GM12878 (cell line): Measurements from ENCODE around the gene LILRB5. TPM values are rescaled to one million over a fixed set of nuclear protein-coding genes. Genes with fewer than 3 reads are reported as not detected.

Experiments used
- ATAC-seq: fragments of 200-7000 bp; cut with Tn5 transposase; 3 replicates; pipeline ENCODE4 v1.9.1; 2020; ENCODE audit warnings: mild to moderate bottlenecking, moderate library complexity
- BruUV-seq: library from RNA; stranded (reverse); fragments of 400-500 nt; replicated peaks from 2 replicates; lab custom pipeline; 2021; lab: Mats Ljungman, UMichigan
- CTCF ChIA-PET: fragments of 300-600 bp; sonication (Branson Sonifier 250); formaldehyde crosslinking; extraction: SDS; loops from one replicate; lab custom pipeline; 2021; ENCODE audit warnings: inconsistent platforms; lab: Yijun Ruan, JAX
- POLR2A ChIA-PET: fragments of 350-600 bp; formaldehyde crosslinking; extraction: SDS; loops from one replicate; lab custom pipeline; 2021; ENCODE audit warnings: inconsistent platforms; lab: Charles Lee
- RAD21 ChIA-PET: fragments of 300-600 bp; sonication (Branson Sonifier 250); formaldehyde crosslinking; loops from one replicate; lab custom pipeline; 2023; ENCODE audit warnings: antibody characterized with exemption; ENCODE audit not compliant: unreplicated experiment; lab: Charles Lee
- SMC1A ChIA-PET: fragments of 300-600 bp; sonication (Branson Sonifier 250); formaldehyde crosslinking; loops from one replicate; lab custom pipeline; 2023; ENCODE audit not compliant: unreplicated experiment, uncharacterized antibody; lab: Charles Lee
- DNase-seq: peaks from one replicate; pipeline ENCODE4 v3.0.0-alpha.2; 2011; ENCODE audit warnings: low read depth, low spot score
- FAIRE-seq: peaks from 3 replicates; lab custom pipeline; 2011; peaks lifted over from hg19 to GRCh38; lab: Jason Lieb, UNC
- H2AFZ ChIP-seq: 2 replicates; pipeline ENCODE4 v1.6.0; 2011; ENCODE audit warnings: low read depth, low read length, control low read depth; ENCODE audit not compliant: control insufficient read depth
- H3K27ac ChIP-seq: 2 replicates; pipeline ENCODE4 v1.5.1; 2011; ENCODE audit warnings: control low read depth; ENCODE audit not compliant: control insufficient read depth, insufficient read depth
- H3K27me3 ChIP-seq, 2 experiments: replicated peaks in 1 of 2; 2 replicates each; pipeline versions ENCODE4 v1.6.0 to v1.6.1; 2011; ENCODE audit warnings: low read length in 1 of 2; ENCODE audit not compliant: control insufficient read depth in 2 of 2, insufficient read depth in 2 of 2
- H3K36me3 ChIP-seq, 2 experiments: 2 replicates each; pipeline ENCODE4 v1.5.1; 2011; ENCODE audit warnings: low read length in 1 of 2; ENCODE audit not compliant: control insufficient read depth in 2 of 2, insufficient read depth in 2 of 2
- H3K4me1 ChIP-seq: 2 replicates; pipeline ENCODE4 v1.6.1; 2011; ENCODE audit warnings: mild to moderate bottlenecking, low read length, moderate library complexity, mixed read lengths; ENCODE audit not compliant: control insufficient read depth, insufficient read depth
- H3K4me2 ChIP-seq: 2 replicates; pipeline ENCODE4 v1.6.0; 2011; ENCODE audit warnings: control low read depth; ENCODE audit not compliant: control insufficient read depth, insufficient read depth
- H3K4me3 ChIP-seq: fragments of 200-600 bp; sonication (generic); 2 replicates; pipeline ENCODE4 v1.5.1; 2016
- H3K79me2 ChIP-seq: 2 replicates; pipeline ENCODE4 v1.6.0; 2011; ENCODE audit warnings: low read length; ENCODE audit not compliant: control insufficient read depth, insufficient read depth
- H3K9ac ChIP-seq: 2 replicates; pipeline ENCODE4 v1.8.0; 2011; ENCODE audit warnings: low read length, control low read depth, mixed read lengths; ENCODE audit not compliant: control insufficient read depth, insufficient read depth
- H3K9me3 ChIP-seq: replicated peaks from 3 replicates; pipeline ENCODE4 v1.5.1; 2011; ENCODE audit warnings: mild to moderate bottlenecking, low read length; ENCODE audit not compliant: control insufficient read depth, insufficient read depth
- H4K20me1 ChIP-seq: 2 replicates; pipeline ENCODE4 v1.6.0; 2011; ENCODE audit not compliant: control insufficient read depth, insufficient read depth
- ATF7 ChIP-seq: fragments of 450-650 bp; IDR thresholded peaks from 2 replicates; pipeline ENCODE4 v1.6.1; 2016; ENCODE audit warnings: low read depth, mild to moderate bottlenecking
- BHLHE40 ChIP-seq, 2 experiments: fragments of 450-650 bp in 1 of 2; IDR thresholded peaks; 2 replicates each; pipeline ENCODE4 v1.6.1; 2011 to 2017; ENCODE audit warnings: low read depth in 2 of 2, borderline replicate concordance in 1 of 2, improper control_type of control experiment in 1 of 2, low read length in 1 of 2, mild to moderate bottlenecking in 1 of 2
- CHD4 ChIP-seq: fragments of 200-600 bp; sonication (generic); IDR thresholded peaks from 2 replicates; pipeline ENCODE4 v1.6.1; 2016; ENCODE audit warnings: mild to moderate bottlenecking
- EZH2 ChIP-seq: IDR thresholded peaks from 2 replicates; pipeline ENCODE4 v1.6.1; 2012; ENCODE audit warnings: low read depth, mild to moderate bottlenecking, control low read depth, inconsistent platforms, low read length, borderline replicate concordance; ENCODE audit not compliant: control insufficient read depth
- IKZF2 ChIP-seq, 2 experiments: fragments of 450-650 bp; IDR thresholded peaks; 2 replicates each; pipeline ENCODE4 v1.6.1; 2017; ENCODE audit warnings: mild to moderate bottlenecking in 2 of 2, moderate library complexity in 2 of 2
- MEF2A ChIP-seq: IDR thresholded peaks from 2 replicates; pipeline ENCODE4 v1.6.1; 2011; ENCODE audit warnings: low read depth, mild to moderate bottlenecking, low read length, moderate library complexity; ENCODE audit not compliant: insufficient read depth
- MEF2B ChIP-seq: fragments of 450-650 bp; IDR thresholded peaks from 2 replicates; pipeline ENCODE4 v1.6.1; 2018; ENCODE audit warnings: mild to moderate bottlenecking, moderate library complexity; ENCODE audit not compliant: partially characterized antibody, poor library complexity, severe bottlenecking
- MTA3 ChIP-seq: IDR thresholded peaks from 2 replicates; pipeline ENCODE4 v1.6.1; 2012; ENCODE audit warnings: low read length, inconsistent platforms, borderline replicate concordance
- MXI1 ChIP-seq: fragments of 150-350 bp; IDR thresholded peaks from 2 replicates; pipeline ENCODE4 v1.6.1; 2011; ENCODE audit warnings: low read depth, mild to moderate bottlenecking, inconsistent platforms, low read length, improper control_type of control experiment
- MYB ChIP-seq: fragments of 150-350 bp; IDR thresholded peaks from 2 replicates; pipeline ENCODE4 v1.6.1; 2014; ENCODE audit warnings: mild to moderate bottlenecking, low read depth, low read length, borderline replicate concordance
- NFIC ChIP-seq: IDR thresholded peaks from 2 replicates; pipeline ENCODE4 v1.6.1; 2012; ENCODE audit warnings: low read depth, mild to moderate bottlenecking, inconsistent platforms, low read length, moderate library complexity
- NR2C1 ChIP-seq: fragments of 450-650 bp; IDR thresholded peaks from 2 replicates; pipeline ENCODE4 v1.6.1; 2017; ENCODE audit warnings: antibody characterized with exemption, mild to moderate bottlenecking, moderate library complexity
- NRF1 ChIP-seq: conservative IDR thresholded peaks from 2 replicates; pipeline ENCODE4 v1.6.1; 2011; ENCODE audit warnings: mild to moderate bottlenecking, low read depth, low read length, improper control_type of control experiment
- POLR2AphosphoS5 ChIP-seq: IDR thresholded peaks from 2 replicates; pipeline ENCODE4 v1.6.1; 2011; ENCODE audit warnings: mild to moderate bottlenecking, low read length, inconsistent platforms
- RAD21 ChIP-seq: IDR thresholded peaks from 2 replicates; pipeline ENCODE4 v1.6.1; 2011; ENCODE audit warnings: mild to moderate bottlenecking, low read depth, low read length, moderate library complexity; ENCODE audit not compliant: insufficient read depth
- RCOR1 ChIP-seq: conservative IDR thresholded peaks from 2 replicates; pipeline ENCODE4 v1.6.1; 2012; ENCODE audit warnings: low read depth, low read length, improper control_type of control experiment
- RFX5 ChIP-seq: IDR thresholded peaks from 2 replicates; pipeline ENCODE4 v1.6.1; 2011; ENCODE audit warnings: low read depth, low read length, improper control_type of control experiment
- RUNX3 ChIP-seq: IDR thresholded peaks from 2 replicates; pipeline ENCODE4 v1.6.1; 2012; ENCODE audit warnings: low read length, inconsistent platforms
- TCF7 ChIP-seq: IDR thresholded peaks from 2 replicates; pipeline ENCODE4 v1.6.1; 2014; ENCODE audit warnings: antibody characterized with exemption, borderline replicate concordance
- ZBED1 ChIP-seq: IDR thresholded peaks from 2 replicates; pipeline ENCODE4 v1.6.1; 2016; ENCODE audit warnings: borderline replicate concordance
- ZNF622 ChIP-seq: fragments of 450-650 bp; IDR thresholded peaks from 2 replicates; pipeline ENCODE4 v1.6.1; 2017; ENCODE audit warnings: mild to moderate bottlenecking, inconsistent platforms
- WGBS: methylation state at CpG from one replicate; pipeline ENCODE4 v1.1.6; 2016; ENCODE audit warnings: low lambda C conversion rate; ENCODE audit not compliant: insufficient replicate concordance, insufficient coverage; ENCODE audit errors: missing lambda C conversion rate; 5-methylcytosine and 5-hydroxymethylcytosine counted together
- in situ Hi-C: fragments of 300-500 bp; cut with MboI; formaldehyde crosslinking; loops from 9 replicates; pipeline ENCODE4 v1.14.3; 2018; ENCODE audit warnings: mixed read lengths
- intact Hi-C: fragments of 100-400 bp; cut with micrococcal nuclease; formaldehyde crosslinking; loops from one replicate; pipeline ENCODE4 v1.14.2; 2022; ENCODE audit not compliant: unreplicated experiment
- polyA plus RNA-seq, 11 experiments: library from polyadenylated mRNA; depleted of rRNA in 4 of 11; unstranded in 6 of 11; stranded (reverse) in 5 of 11; fragments of >200 nt; fragmentation: Nextera tagmentation in 4 of 11; fragmentation: Illumina TruSeq in 1 of 11; extraction: Ambion mirVana in 4 of 11; extraction: Trizol in 1 of 11; gene quantifications; 1 replicate in 1 of 11; 2 replicates in 10 of 11; pipeline versions ENCODE4 v1.2.1 to v1.2.3, GENCODE V29; 2011 to 2016; ENCODE audit warnings: inconsistent platforms in 2 of 11, missing spikeins in 2 of 11, low read depth in 1 of 11
- total RNA-seq, 4 experiments: library from RNA; depleted of rRNA in 3 of 4; stranded (reverse); fragments of >200 nt in 3 of 4; fragmentation: Illumina TruSeq in 1 of 4; extraction: Trizol in 1 of 4; gene quantifications; 2 replicates each; pipeline versions ENCODE4 v1.2.1 to v1.2.3, GENCODE V29; 2013 to 2021
- TF ChIP-seq, protein P1 (sequence below): IDR thresholded peaks from 2 replicates; pipeline ENCODE4 v1.6.1; 2011; ENCODE audit warnings: borderline replicate concordance, low read depth, mild to moderate bottlenecking, moderate library complexity, mixed read lengths, low read length; ENCODE audit not compliant: insufficient read depth; ENCODE audit errors: extremely low read length
- TF ChIP-seq, protein P2 (sequence below): fragments of 450-650 bp; IDR thresholded peaks from 2 replicates; pipeline ENCODE4 v1.6.1; 2017; ENCODE audit warnings: borderline replicate concordance

Gene LILRB5
- total and polyA plus RNA-seq, 10 of the 15 experiments (the other 5 are each of a cell fraction or from before 2014, with no cell fraction given), result 0.01 to 0.13 TPM; not detected in 8

DNA sequence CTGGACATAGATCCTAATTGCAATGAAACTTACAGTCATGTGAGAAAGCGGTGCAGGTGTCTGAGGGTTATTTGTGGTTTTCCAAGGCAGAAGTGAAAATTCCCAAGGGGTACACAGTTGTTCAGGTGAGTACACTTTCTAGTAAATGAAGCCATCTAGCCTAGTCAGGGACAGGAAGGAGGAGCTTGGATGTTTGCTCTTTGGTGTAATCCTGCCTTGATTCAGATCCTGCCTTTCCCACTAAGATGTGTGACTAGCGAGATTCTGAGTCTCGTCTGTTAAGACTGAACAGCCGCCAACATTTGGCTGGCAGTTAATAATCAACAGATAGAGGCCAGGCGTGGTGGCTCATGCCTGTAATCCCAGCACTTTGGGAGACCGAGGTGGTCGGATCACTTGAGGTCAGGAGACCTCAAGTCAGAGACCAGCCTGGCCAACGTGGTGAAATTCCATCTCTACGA, 53.9 kb downstream of the LILRB5 start:
- ChIA-PET CTCF (interaction anchor here (1.0 to 1.8 kb wide), 3 partner anchors 14 to 188 kb away, joined by 4 to 8 read pairs (median 6); partner anchors contain the start of gene MBOAT7), RAD21 (no interaction called here), SMC1A (interaction anchor here (0.9 to 3.8 kb wide), 3 partner anchors 13 to 66 kb away, joined by 3 to 26 read pairs (median 5); partner anchors contain the start of genes MBOAT7 and TSEN34), POLR2A (interaction anchor here (0.5 to 7.7 kb wide), 5 partner anchors 9 to 127 kb away, joined by 3 to 100 read pairs (median 5); partner anchors contain the start of genes CNOT3, MBOAT7 and TSEN34)
- peak overlapping the region; percentile 65 for H3K9ac ChIP-seq
- no peak for DNase-seq
- H3K4me3 ChIP-seq, result peak overlapping the region; percentile 92
- ATAC-seq, result no peak
- H4K20me1 ChIP-seq, result peaks cover 17% of the 10 kb centered on the region
- WGBS, result 23% methylated on average over 9 of the region's 9 CpGs
- BruUV-seq, result no TSS peak
- FAIRE-seq, result no peak
- no peak overlapping the region; the same call in 1 of the 2 replicates for H3K27ac ChIP-seq
- H3K9me3 ChIP-seq, result no peaks in the 10 kb centered on the region
- H2AFZ ChIP-seq, result no peak overlapping the region
- peaks cover 62% of the 10 kb centered on the region for H3K79me2 ChIP-seq
- H3K36me3 ChIP-seq, result peaks cover 25 to 34% of the 10 kb centered on the region in 2 experiments
- in situ Hi-C loops (no loop called here), intact Hi-C loops (no loop called here)
- no peaks in the 10 kb centered on the region for H3K27me3 ChIP-seq
- peaks cover 38% of the 10 kb centered on the region for H3K4me1 ChIP-seq
- H3K4me2 ChIP-seq, result peak overlapping the region; percentile 91
- TF ChIP-seq NFIC (no peak), IKZF2 (IDR thresholded peaks at IDR 0.05) (peak; percentile 21 to 38; a peak in 2 of 4 replicates), CHD4 (no peak), EZH2 (no peak), NRF1 (no peak), RFX5 (no peak), TCF7 (no peak), RAD21 (no peak), POLR2AphosphoS5 (peak; percentile 30; the same call in 1 of the 2 replicates), MXI1 (no peak), RUNX3 (peak; percentile 73), MTA3 (no peak), MYB (no peak), MEF2B (peak; percentile 32), BHLHE40 (IDR thresholded peaks at IDR 0.05; ENCODE audit: borderline replicate concordance in 1 of 2, low read depth in 2 of 2, low read length in 1 of 2) (peak; percentile 57 to 69; a peak in 3 of 4 replicates), RCOR1 (no peak), ZBED1 (no peak), ZNF622 (no peak), NR2C1 (no peak), ATF7 (no peak), MEF2A (no peak)
- TF ChIP-seq, protein P1, sequence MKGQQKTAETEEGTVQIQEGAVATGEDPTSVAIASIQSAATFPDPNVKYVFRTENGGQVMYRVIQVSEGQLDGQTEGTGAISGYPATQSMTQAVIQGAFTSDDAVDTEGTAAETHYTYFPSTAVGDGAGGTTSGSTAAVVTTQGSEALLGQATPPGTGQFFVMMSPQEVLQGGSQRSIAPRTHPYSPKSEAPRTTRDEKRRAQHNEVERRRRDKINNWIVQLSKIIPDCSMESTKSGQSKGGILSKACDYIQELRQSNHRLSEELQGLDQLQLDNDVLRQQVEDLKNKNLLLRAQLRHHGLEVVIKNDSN, result no peak
- TF ChIP-seq, protein P2, sequence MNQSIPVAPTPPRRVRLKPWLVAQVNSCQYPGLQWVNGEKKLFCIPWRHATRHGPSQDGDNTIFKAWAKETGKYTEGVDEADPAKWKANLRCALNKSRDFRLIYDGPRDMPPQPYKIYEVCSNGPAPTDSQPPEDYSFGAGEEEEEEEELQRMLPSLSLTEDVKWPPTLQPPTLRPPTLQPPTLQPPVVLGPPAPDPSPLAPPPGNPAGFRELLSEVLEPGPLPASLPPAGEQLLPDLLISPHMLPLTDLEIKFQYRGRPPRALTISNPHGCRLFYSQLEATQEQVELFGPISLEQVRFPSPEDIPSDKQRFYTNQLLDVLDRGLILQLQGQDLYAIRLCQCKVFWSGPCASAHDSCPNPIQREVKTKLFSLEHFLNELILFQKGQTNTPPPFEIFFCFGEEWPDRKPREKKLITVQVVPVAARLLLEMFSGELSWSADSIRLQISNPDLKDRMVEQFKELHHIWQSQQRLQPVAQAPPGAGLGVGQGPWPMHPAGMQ, result no peak
